SH-SY5Y (cell line): ENCODE results near the gene NBAS.

Experiments used
- GATA2 ChIP-seq: IDR thresholded peaks from 2 replicates; pipeline ENCODE4 v1.6.1; 2011; ENCODE audit warnings: mild to moderate bottlenecking, low read depth, low read length
- GATA3 ChIP-seq: IDR thresholded peaks from 2 replicates; pipeline ENCODE4 v1.6.1; 2011; ENCODE audit warnings: low read depth, mild to moderate bottlenecking, low read length, moderate library complexity

- TF ChIP-seq GATA3 (no peak), GATA2 (no peak)
These were observed 43.3 kb downstream of the NBAS start for GRCh38 chr2:15517793-15518192.
